Stimulated activated CD4-positive, alpha-beta T cell treated with anti-CD3 and anti-CD28 coated beads, Interleukin-12 subunit alpha, Interleukin-12 subunit beta, amount 100 ng/mL, for 48 hours (primary cell): ENCODE data around the gene KMT2C.
A peak's percentile ranks its signal among the peaks of the same experiment; 100 is the strongest.
"Not testable (repeated sequence)": the region's sequence is repeated elsewhere in the genome, so short reads cannot be mapped to it uniquely, and the experiment has no call there.

Experiments used
- DNase-seq, 3 donors: peaks; one replicate each; pipeline ENCODE4 v3.0.0-alpha.2; 2020; ENCODE audit warnings: low read depth in 2 of 3, low spot score in 1 of 3

KMT2C gene

DNA sequence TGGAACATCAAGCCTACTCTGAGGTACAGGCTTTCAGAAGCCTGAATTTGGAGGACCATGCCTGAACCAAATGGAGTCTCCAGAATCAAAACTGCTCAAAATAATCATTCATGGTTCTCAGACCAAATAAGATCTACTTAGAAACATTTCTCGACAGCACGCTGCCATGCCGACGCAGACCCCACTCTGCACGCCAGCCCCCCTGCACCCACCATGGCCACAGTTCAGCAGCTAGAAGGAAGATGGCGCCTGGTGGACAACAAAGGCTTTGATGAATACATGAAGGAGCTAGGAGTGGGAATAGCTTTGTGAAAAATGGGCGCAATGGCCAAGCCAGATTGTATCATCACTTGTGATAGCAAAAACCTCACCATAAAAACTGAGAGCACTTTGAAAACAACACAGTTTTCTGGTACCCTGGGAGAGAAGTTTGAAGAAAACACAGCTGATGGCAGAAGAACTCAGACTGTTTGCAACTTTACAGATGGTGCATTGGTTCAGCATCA is 6.6 kb upstream of the KMT2C start:
- no peak for DNase-seq

DNA sequence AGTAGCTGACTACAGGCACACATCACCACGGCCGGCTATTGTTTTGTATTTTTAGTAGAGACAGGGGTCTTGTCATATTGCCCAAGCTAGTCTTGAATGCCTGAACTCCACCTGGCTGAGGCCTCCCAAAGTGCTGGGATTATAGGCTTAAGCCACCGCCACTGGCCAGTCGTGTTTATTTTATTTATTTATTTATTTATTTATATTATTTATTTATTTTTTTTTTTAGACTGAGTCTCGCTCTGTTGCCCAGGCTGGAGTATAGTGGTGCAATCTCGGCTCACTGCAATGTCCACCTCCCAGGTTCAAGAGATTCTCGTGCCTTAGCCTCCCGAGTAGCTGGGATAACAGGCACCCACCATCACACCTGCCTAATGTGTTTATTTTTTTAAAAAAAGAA is 6.0 kb upstream of the KMT2C start:
- not testable (repeated sequence) for DNase-seq

DNA sequence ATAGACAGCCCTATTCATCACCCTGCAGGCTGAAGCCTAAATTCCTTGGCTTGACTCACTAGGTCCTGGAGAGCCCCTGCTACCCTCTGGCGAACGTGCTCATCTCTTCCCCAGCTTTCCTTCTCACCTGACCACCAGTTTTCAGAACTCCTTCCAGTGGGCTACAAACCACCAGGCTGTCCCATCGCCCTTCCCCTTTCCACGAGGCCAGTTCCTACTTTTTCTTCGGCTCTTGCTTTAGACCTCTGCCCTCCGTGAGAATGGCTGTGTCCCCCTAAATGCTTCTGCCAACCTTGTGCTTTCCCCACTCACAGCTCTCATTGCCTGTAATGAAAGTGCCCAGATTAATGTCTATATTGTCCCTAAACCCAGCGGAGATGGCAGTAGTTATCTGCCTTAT is 5.4 kb upstream of the KMT2C start:
- not testable (repeated sequence) for DNase-seq

DNA sequence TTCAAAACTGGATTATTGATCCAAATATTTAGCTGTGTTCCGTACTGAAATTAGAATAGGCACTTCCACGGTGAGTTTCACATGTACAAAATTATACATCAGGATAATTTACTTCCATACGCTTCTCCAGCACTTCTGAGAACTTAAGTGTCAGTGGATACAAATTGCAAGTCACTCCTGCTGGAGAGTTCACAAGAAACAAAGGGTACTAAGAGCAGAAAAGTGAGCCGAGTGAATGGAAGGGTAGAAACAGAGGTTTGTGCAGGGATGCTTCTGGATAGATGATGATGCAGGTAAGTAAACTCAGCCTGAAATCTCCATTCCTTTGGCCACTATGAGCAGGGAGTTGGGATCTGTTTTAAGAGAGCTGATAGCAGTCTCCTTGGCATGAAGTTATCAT is 2.2 kb upstream of the KMT2C start:
- DNase-seq: not testable (repeated sequence)

DNA sequence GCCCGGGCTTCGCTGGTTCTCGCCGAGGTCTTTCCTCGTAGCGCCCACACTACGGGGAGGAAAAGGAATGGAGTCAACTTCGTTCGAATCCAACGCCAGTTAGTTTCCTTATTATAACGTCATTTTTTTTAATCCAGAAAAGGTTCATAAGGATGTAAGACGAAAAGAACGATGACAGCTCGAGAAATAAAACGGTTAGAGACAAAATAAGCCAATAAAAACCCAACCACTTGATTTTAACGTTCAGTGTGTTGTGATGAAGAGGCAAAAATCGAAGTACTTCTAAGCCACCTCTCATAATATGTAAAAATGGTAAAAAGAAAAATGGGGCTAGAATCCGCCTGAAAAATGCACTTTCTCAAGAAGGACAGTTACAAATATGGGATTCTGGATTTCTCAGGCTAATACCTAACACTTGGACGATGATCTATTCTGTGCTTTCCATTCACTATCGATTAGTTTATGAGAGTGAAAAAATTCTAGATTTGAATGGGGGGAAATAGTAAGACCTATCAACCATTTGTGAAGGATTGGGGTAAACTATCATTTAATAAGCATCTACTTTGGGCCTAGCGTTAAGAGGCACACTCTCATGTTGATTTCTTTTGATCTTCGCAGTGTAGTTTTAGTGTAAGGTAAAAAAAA is 1.2 kb upstream of the KMT2C start:
- not testable (repeated sequence) for DNase-seq

DNA sequence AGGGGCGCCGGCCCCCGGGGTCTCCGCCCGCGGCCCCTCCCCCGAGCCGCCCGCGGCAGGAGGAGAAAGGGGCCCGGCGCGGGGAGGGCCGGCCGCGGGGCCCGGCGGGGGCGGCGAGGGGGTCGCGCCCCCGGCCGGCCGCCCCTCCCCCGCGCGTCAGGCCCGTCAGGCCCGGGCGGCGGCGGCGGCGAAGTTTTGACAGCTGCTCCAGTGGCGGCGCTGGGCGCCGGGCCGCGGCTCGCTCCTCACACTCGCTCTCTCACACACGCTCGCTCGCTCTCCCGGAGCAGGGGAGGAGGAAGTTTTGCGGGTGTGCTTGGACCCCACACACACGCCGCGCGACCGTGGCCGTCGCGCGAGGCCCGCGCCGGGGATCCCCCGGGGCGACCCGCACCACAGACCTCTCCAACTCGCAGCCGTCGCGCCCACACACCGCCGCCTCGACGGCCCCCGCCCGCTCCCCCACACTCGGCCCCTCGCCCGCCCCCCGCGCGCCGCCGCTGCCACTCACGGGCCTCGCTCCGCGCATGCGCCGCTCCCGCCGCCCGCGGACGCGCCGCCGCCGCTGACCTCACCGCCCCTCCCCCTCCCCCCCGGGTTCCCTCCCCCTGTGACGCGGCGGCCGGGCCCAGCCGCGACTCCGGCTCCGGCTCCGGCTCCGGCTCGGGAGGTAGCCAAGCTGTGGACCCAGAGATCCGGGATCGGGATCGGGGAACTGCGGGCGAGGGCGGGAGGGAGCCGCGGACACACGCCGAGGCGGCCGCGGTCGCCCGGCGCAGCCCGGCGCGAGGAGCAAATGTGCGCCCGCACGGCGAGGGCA is 518 bp upstream of the KMT2C start:
- DNase-seq: peak; percentile 78 to 86 (median 85)

DNA sequence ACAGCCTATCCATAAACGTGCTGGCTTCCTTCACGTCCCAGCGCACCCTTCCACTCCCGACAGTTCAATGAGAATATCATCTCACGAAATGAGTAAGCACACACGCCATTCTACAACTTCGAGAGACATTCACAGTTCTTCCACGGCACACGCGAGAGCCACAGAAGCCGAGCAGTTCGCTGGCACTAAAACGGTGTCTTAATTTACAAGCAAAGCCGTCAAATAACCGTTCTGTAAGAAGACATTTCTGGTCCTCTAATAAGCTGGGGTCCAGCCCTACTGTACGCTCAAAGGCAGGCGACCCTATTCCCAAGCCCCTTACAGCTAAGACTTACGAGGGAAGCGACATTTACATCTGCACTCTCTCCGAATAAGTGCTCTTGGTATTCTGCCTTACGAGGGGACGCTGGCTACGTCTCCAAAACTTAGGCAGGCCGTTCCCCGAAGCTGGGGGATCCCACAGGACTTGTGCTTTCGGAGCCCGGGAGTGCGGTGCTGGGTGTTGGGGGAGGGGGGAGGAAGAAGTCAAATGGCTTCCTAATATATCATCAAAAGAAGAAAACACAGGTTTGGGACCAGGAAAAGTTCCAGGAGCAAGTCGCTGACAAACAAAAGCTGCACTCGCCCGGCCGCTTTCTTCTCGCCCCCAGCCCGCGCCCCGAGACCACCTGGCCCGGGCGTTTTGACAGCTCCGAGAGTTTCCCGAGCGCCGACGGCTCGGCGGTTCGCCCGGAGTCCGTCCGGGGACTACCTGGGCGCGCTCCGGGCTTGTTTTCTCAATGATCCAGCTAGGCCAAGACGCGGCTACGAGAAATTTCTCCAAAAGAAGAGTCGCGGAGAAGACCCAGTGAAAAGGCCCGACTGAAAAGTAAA is 1.1 kb downstream of the KMT2C start:
- peak; percentile 16 to 27 (median 21) for DNase-seq

DNA sequence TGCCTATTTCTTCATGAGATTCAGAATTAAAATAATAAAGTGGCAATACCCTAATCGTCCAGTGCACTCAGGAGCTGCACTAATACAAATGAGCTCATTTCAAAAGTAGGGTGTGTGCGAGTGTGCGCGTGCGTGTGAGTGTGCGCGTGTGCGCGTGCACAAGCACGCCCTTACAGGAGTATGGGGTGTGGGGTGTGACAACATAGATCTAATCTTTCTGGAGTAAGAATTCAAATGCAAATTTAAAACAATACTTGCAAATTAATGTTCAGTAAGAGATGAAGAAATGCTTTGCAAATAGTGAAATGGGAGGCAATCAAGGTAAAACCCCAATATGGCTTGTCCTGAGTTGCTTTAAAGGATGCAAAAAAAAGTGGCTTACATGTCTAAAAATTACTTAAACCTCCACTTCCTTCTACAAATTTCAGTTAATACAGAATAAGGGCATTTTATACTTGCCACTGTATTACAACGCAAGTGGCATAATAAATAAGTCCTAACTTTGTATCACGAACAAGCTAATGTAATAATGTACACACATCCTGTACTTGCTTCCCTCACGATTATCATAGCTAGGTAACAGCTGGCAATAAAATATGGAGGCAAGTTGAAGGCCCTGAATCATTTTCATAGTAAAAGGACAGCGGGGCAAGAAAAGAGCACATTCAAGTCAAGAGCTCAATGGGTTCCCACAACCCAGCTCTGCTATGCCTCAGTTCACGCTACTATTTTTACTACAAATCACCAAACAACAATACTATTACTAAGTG is 1.9 kb downstream of the KMT2C start:
- peak; percentile 45 to 46 (median 46) for DNase-seq

DNA sequence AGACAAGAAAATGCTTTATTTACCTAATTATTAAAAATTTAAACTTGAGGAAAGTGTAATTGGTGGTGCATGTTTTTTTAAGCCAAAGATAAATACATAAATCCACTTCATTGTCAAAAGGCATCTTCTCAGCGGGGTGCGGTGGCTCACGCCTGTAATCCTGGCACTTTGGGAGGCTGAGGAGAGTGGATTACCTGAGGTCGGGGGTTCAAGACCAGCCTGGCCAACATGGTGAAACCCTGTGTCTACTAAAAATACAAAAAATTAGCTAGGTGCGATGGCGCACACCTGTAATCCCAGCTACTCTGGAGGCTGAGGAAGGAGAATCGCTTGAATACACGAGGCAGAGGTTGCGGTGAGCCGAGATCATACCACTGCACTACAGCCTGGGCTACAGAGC is 3.1 kb downstream of the KMT2C start:
- DNase-seq: not testable (repeated sequence)

DNA sequence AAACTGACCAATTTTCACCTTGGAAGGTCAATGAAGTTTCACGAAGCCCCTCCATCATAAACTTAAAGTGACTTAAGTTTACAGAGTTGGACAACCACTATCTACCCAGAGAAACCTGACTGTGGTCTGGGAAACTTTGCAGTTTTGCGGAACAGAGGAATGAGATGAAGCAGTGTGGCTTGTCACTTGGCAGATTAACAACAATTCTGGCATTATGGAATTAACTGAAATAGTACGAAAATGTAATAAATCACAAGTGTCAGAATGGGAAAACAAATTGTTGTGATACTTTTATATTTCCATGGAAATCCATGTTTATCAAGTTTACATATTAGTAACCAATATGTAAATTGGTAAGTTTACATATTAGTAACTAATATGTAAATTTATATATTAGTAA is 4.9 kb downstream of the KMT2C start:
- no peak for DNase-seq

DNA sequence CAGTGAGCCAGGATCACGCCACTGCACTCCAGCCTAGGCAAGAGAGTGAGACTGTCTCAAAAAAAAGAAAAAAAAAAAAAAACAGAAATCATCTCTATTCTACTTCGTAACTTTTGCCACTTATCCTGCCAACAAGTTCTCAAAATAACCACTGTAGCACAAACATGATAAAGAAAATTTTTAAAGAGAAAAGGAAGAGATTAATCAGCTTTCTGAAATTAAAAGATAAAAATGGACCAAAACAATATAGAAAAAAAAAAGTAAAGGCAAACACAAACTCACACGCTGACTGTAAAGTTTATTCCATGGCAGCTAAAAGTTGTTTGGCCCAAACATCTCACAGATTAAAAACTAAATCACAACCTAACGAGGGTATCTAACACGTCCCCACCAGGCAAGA is 5.7 kb downstream of the KMT2C start:
- DNase-seq: not testable (repeated sequence)

DNA sequence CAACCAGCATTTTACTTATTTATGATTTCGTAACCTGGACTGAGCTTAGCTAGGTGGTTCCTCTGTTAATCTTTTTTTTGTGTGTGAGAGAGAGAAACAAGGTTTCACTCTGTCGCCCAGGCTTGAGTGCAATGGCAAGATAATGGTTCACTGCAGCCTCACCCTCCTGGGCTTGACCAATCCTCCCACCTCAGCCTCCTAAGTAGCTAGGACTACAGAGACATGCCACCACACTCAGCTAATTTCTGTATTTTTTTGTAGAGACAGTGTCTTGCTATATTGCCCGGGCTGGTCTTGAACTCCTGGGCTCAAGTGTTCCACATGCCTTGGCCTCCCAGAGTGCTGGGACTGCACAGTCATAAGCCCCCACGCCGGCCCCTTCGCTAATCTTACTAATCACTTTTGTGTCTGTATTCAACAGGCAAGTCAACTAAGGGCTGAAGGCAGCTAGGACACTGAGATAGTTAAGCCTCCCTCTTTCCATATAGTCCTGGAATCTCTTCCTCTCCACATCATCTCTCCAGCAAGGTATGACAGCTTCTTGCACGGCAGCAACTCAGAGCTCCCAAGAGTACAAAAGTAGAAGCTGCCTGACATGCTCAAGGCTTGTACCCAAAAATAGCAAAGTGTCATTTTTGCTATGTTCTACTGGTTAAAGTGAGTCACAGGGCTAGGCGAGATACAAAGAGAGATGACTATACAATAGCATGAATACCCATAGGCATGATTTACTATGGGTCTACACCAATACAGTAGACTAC is 11.3 kb downstream of the KMT2C start:
- DNase-seq: no peak

DNA sequence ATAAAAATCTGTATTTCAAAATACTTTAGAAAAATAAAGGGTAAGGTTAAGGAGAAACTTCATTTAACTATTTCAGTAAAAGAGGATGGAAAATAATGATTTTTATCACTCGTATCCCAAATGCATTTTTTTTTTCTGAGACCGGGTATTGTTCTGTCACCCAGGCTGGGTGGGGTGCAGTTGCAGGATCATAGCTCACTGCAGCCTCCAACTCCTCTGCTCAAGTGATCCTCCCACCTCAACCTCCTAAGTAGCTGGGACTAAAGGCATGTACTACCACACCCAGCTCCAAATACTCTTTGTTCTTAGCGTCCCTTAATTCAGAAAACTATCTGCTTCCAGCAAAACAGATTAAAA is 11.8 kb downstream of the KMT2C start:
- DNase-seq: no peak

DNA sequence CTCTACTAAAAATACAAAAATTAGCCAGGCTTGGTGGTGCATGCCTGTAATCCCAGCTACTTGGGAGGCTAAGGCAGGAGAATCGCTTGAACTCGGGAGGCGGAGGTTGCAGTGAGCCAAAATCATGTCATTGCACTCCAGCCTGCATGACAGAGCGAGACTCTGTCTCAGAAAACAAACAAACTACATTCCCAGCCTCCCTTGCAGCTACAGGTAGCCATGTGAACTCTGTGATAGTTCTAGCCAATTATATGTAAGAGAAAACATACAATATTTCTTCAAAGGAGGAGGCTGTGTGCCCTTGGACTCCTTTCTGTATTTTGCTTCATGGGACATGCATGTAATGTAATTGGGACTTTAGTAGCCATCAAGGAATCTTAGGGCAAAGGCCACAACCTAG is 12.6 kb downstream of the KMT2C start:
- not testable (repeated sequence) for DNase-seq

DNA sequence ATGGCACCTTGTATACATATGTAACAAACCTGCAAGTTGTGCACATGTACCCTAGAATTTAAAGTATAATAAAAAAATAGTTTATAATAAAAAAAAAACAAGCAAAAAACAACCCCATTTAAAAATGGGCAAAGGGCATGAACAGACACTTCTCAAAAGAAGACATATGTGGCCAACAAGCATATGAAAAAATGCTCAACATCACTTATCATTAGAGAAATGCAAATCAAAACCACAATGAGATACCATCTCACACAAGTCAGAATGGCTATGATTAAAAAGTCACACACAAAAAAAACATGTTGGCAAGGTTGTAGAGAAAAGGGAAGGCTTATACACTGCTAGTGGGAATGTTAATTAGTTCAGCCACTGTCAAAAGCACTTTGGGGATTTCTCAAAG is 14.9 kb downstream of the KMT2C start:
- not testable (repeated sequence) for DNase-seq

DNA sequence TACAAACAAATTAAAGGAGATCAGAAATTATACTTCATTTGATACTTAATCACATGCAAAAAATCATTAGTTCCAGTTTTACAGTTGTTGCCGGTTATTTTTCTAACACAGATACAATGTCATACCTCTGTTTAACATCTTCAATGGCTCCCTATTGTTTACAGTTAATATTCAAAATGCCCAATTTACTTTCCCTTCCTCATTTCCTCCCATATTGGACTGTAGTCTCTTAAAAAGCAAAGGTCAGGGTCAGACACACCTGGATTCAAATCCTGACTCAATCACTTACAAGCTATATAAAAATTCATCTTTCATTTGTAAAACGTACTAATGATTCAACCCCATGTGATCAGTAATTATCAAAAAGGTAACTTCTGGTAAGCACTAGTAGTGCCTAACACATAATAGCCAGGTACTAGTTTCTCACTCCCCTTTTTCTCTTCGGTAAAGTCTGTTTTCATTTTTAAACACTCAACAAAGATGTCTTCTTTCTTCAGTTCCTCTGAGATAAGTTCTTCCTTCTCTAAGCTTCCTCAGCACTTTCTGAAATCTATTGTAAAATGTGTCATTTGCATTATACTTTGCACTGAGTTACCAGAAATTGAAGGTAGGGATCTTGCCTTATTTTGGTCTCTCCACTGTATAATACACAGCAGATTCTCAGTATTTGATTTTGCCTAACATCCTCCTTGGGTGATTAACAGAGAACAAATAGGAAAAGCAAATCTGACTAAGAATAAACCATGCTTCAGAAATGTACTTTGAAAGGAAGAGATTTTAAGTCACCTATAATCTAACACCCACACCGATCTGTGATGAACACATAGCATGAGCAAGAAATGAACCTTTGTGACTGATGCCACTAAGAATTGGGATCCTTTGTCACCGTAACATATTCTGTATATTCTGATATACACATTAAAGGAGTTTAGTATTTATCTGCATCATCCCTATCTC is 16.1 kb downstream of the KMT2C start:
- DNase-seq: no peak

DNA sequence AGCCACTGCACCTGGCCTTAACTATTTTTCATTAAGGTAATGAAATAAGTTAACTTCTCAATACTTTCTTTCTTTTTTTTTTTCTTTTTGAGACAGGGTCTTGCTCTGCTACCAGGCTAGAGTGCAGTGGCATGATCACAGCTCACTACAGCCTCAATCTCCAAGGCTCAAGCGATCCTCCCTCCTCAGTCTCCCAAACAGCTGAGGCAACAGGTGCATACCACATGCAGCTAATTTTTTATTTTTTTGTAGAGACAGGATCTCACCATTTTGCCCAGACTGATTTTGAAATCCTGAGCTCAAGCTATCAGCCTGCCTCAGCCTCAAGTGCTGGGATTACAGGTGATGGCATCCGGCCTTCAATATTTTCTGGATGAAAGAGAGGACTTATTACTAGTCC is 21.0 kb downstream of the KMT2C start:
- no peak for DNase-seq

DNA sequence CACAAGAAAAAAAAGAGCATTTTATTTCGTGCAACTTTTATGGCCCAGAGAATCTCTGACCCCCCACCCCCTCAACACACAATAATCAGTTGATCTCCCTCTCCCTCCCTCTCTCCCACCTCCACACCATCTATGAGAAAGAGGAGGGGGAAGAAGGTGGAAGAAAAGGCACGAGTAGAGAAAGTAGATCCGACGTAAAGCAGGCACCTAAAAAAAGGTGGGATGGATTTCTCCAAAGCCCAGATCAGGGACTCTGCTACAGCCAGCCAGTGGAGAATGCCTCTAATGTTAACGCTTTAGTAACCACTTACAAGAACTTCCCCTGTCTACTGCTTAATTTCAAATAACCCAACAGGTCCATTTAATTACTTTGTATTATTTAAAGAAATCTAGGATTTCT is 24.4 kb downstream of the KMT2C start:
- DNase-seq: no peak

DNA sequence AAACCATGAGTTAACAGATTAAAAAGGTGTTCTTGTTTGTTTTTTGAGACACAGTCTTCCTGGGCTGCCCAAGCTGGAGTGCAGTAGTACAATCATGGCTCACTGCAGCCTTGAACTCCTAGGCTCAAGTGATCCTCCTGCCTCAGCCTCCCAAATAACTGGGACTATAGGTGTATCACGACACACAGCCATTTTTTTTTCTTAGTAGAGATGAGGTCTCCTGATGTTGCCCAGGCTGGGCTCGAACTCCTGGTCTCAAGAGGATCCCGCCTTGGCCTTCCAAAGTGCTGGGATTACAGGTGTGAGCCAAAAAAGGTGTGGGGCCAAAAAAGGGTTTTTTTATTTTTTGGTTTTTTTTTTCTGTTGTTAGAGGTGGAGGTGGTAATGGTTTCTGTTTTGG is 29.3 kb downstream of the KMT2C start:
- DNase-seq: no peak
